ENCODE data around the gene MRPS34. TPM values are rescaled to one million over a fixed set of nuclear protein-coding genes. Genes with fewer than 3 reads are reported as not detected.

MRPS34 gene
- total RNA-seq, 2 experiments from 2014 or later, result 175 to 193 TPM

DNA sequence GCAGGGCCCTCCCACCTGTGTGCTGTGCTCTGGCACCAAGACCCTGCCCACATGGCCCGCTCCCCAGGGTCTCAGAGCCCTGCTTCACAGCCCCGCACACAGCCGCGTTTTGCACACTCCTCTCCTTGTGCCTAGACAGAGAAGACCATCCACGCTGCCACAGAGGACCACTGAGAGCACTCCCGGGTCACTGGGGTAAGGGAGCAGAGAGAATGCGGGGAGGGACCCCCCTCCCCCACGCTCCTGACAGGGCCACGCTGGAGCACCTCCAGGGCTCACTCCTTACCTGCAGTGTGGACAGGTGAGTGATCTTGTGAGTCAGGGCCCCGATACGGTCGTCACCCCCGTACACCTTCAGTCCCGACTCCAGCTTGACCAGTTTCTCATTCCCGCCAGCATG lies 46.7 kb upstream of the MRPS34 start:
- POLR2A ChIA-PET, result no interaction called here
- H3K27me3 Mint-ChIP-seq, result no peaks in the 10 kb centered on the region
- CTCF ChIA-PET, result no interaction called here
- H3K4me3 Mint-ChIP-seq, result no peak overlapping the region
- no peak overlapping the region for H3K27ac Mint-ChIP-seq
- no peak for TF ChIP-seq CTCF (IDR thresholded peaks at IDR 0.05)
- H3K36me3 Mint-ChIP-seq (ENCODE audit: low read depth), result peaks cover 12% of the 10 kb centered on the region
- ATAC-seq (no peak), DNase-seq (no peak)
- intact Hi-C loops (cut with micrococcal nuclease), result no loop called here
- H3K9me3 Mint-ChIP-seq, result no peaks in the 10 kb centered on the region
- H3K4me1 Mint-ChIP-seq (ENCODE audit: low read depth), result peaks cover 7% of the 10 kb centered on the region

DNA sequence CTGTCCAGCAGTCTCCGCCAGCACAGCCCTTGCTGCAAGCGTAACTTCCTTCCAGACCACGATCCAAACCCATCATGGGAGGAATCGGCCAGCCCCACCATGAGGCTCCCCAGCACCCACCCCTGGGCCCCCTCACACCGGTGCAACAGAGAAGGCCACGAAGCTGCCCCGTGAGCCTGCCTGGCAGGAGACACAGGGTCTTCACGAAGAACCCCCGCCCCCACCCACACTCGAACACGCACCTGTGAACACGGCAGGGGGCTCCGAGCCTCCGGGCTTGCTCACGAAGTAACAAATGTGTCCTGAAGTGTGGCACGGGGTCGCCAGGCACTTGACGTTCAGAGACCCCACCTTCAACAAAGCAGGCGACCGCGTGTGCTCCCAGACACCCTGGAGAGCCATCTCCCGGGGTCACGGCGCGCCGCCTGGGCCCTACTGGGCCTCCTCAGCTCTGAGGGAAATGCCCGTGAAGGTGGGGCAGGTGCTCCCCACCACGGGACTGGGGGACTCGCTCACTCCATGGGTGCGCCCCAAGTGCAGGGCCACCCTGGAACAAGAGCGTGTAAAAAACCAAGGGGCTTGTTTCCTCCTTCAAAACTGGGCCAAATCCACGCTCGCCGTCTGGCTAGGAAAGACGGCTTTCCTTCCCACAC lies 46.1 kb upstream of the MRPS34 start:
- ChIA-PET CTCF (no interaction called here), POLR2A (no interaction called here)
- Mint-ChIP-seq H3K27me3 (no peaks in the 10 kb centered on the region), H3K27ac (no peak overlapping the region), H3K9me3 (no peaks in the 10 kb centered on the region), H3K4me3 (no peak overlapping the region), H3K4me1 (ENCODE audit: low read depth) (peaks cover 3% of the 10 kb centered on the region), H3K36me3 (ENCODE audit: low read depth) (peaks cover 12% of the 10 kb centered on the region)
- DNase-seq, result no peak
- ATAC-seq, result no peak
- intact Hi-C loops (cut with micrococcal nuclease), result no loop called here
- no peak for TF ChIP-seq CTCF (IDR thresholded peaks at IDR 0.05)

DNA sequence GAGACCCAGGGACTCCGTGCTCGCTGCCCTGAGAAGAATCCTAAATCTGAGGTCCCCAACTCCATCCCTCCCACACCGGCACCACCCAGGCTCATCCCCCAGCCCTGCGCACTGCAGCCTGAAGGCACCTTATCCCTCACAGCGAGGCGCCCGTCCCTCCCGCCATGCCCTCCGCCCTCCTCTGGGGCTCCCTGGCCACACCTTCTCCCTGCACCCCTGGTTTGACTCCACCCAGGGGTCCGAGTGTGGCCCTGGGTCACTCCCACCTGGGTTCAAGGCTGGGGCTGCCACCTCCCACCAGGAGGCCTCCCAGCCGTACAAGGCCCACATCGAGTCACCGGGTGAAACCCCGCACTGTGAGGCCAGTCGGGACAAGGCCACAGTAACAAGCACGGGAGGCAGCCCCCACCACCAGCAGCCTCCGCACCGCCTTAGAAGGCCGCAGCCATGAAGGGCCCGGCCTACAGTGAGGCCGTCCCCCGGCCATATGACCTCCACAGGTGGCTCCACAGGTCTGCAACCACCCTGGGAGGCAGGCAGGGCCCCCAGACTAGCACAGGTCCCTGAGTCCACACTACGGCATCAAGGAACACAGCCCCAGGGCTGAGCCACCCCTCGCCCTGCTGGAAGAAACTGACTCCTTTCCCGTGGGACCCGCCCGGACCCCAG lies 45.4 kb upstream of the MRPS34 start:
- ATAC-seq, result no peak
- Mint-ChIP-seq H3K9me3 (no peaks in the 10 kb centered on the region), H3K36me3 (ENCODE audit: low read depth) (peaks cover 16% of the 10 kb centered on the region), H3K4me1 (ENCODE audit: low read depth) (peaks cover 4% of the 10 kb centered on the region), H3K27me3 (no peaks in the 10 kb centered on the region), H3K27ac (no peak overlapping the region), H3K4me3 (no peak overlapping the region)
- no peak for TF ChIP-seq CTCF (IDR thresholded peaks at IDR 0.05)
- intact Hi-C loops (cut with micrococcal nuclease), result no loop called here
- no peak for DNase-seq
- ChIA-PET CTCF (no interaction called here), POLR2A (no interaction called here)

- Mint-ChIP-seq H3K27me3 (no peaks in the 10 kb centered on the region), H3K9me3 (no peaks in the 10 kb centered on the region), H3K27ac (no peak overlapping the region), H3K4me1 (ENCODE audit: low read depth) (peaks cover 10% of the 10 kb centered on the region), H3K4me3 (no peak overlapping the region), H3K36me3 (ENCODE audit: low read depth) (peaks cover 17% of the 10 kb centered on the region)
- CTCF ChIA-PET, result no interaction called here
- DNase-seq (no peak), ATAC-seq (no peak)
- POLR2A ChIA-PET, result no interaction called here
- intact Hi-C loops (cut with micrococcal nuclease), result no loop called here
- TF ChIP-seq CTCF (IDR thresholded peaks at IDR 0.05), result no peak
Observed at GRCh38 chr16:1817716-1818115, 44.8 kb upstream of the MRPS34 start.

DNA sequence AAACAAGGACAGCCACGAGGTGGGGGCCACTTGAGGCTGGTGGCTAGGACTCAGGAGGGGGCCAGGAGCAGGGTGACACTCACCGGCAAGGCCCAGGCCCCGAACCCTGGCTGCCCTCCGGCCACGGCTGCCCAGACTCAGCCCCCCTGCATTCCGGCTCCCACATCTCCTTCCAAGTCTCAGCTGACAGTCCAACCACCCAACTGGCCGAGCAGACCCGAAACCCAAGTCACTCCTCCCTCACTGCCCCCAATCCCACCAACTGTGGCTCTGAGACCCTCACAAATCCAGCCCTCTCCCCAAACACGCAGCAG lies 44.3 kb upstream of the MRPS34 start:
- H3K36me3 Mint-ChIP-seq (ENCODE audit: low read depth), result peaks cover 17% of the 10 kb centered on the region
- no peak overlapping the region for H3K27ac Mint-ChIP-seq
- POLR2A ChIA-PET, result no interaction called here
- TF ChIP-seq CTCF (IDR thresholded peaks at IDR 0.05), result no peak
- H3K4me1 Mint-ChIP-seq (ENCODE audit: low read depth), result peaks cover 13% of the 10 kb centered on the region
- ATAC-seq, result no peak
- no peaks in the 10 kb centered on the region for H3K27me3 Mint-ChIP-seq
- H3K9me3 Mint-ChIP-seq, result no peaks in the 10 kb centered on the region
- no peak overlapping the region for H3K4me3 Mint-ChIP-seq
- DNase-seq, result no peak
- CTCF ChIA-PET, result no interaction called here
- intact Hi-C loops (cut with micrococcal nuclease), result no loop called here

Measured in activated CD8-positive, alpha-beta T cell treated with anti-CD3 and anti-CD28 coated beads for 36 hours (primary cell).